NB4 (cell line): Measurements from ENCODE around the gene MACC1.

Experiments
- DNase-seq: peaks from one replicate; pipeline ENCODE4 v3.0.0; 2010; ENCODE audit warnings: low read depth
- H3K4me3 ChIP-seq: one replicate; pipeline ENCODE4 v1.5.1; 2011; ENCODE audit warnings: mild to moderate bottlenecking, low read depth, low read length, moderate library complexity
- CTCF ChIP-seq: IDR thresholded peaks from one replicate; pipeline ENCODE4 v1.5.1; 2012; ENCODE audit warnings: low read depth, low read length
- MAX ChIP-seq: IDR thresholded peaks from 2 replicates; pipeline ENCODE4 v1.6.1; 2011; ENCODE audit warnings: low read depth, low read length
- MYC ChIP-seq: IDR thresholded peaks from 2 replicates; pipeline ENCODE4 v1.6.1; 2011; ENCODE audit warnings: low read depth, low read length
- POLR2A ChIP-seq: IDR thresholded peaks from 2 replicates; pipeline ENCODE4 v1.6.1; 2011; ENCODE audit warnings: mild to moderate bottlenecking; ENCODE audit not compliant: insufficient read length; ENCODE audit errors: extremely low read depth

Gene MACC1

GRCh38 chr7:20159226-20159747 is 57.9 kb downstream of the MACC1 start:
- DNase-seq: no peak
- no peak overlapping the region for H3K4me3 ChIP-seq
- no peak for TF ChIP-seq MYC
- no peak for TF ChIP-seq MAX
- TF ChIP-seq POLR2A: no peak
- no peak for TF ChIP-seq CTCF

- DNase-seq: peak; percentile 49
- H3K4me3 ChIP-seq: no peak overlapping the region
- TF ChIP-seq POLR2A (no peak), CTCF (peak; percentile 33)
Observed at GRCh38 chr7:20158684-20159083, 58.5 kb downstream of the MACC1 start.

GRCh38 chr7:20157456-20157855 is 59.7 kb downstream of the MACC1 start:
- TF ChIP-seq MAX: no peak
- no peak for TF ChIP-seq CTCF
- no peak for TF ChIP-seq MYC
- TF ChIP-seq POLR2A: no peak

GRCh38 chr7:20153999-20154398 is 63.2 kb downstream of the MACC1 start:
- TF ChIP-seq MAX (no peak), CTCF (no peak), MYC (no peak), POLR2A (no peak)
- DNase-seq: no peak
- H3K4me3 ChIP-seq: no peak overlapping the region

More at GRCh38 chr7:20157456-20157855, 59.7 kb downstream of the MACC1 start:
- no peak for DNase-seq
- no peak overlapping the region for H3K4me3 ChIP-seq

GRCh38 chr7:20153567-20153966 is 63.6 kb downstream of the MACC1 start:
- no peak for DNase-seq
- H3K4me3 ChIP-seq: no peak overlapping the region
- no peak for TF ChIP-seq POLR2A
- no peak for TF ChIP-seq MAX
- no peak for TF ChIP-seq MYC
- TF ChIP-seq CTCF: no peak

- TF ChIP-seq CTCF (no peak), MAX (no peak), POLR2A (no peak), MYC (no peak)
- DNase-seq: no peak
- H3K4me3 ChIP-seq: no peak overlapping the region
Observed at GRCh38 chr7:20152511-20152910, 64.7 kb downstream of the MACC1 start.
